Cortex of kidney (tissue), 1 donor: ENCODE measurements around the gene PPTC7.
"Not testable (repeated sequence)": the region's sequence is repeated elsewhere in the genome, so short reads cannot be mapped to it uniquely, and the experiment has no call there.

Experiments
- DNase-seq: peaks from one replicate; lab custom pipeline; 2025; lab: John Stamatoyannopoulos, UW

PPTC7 gene

DNA sequence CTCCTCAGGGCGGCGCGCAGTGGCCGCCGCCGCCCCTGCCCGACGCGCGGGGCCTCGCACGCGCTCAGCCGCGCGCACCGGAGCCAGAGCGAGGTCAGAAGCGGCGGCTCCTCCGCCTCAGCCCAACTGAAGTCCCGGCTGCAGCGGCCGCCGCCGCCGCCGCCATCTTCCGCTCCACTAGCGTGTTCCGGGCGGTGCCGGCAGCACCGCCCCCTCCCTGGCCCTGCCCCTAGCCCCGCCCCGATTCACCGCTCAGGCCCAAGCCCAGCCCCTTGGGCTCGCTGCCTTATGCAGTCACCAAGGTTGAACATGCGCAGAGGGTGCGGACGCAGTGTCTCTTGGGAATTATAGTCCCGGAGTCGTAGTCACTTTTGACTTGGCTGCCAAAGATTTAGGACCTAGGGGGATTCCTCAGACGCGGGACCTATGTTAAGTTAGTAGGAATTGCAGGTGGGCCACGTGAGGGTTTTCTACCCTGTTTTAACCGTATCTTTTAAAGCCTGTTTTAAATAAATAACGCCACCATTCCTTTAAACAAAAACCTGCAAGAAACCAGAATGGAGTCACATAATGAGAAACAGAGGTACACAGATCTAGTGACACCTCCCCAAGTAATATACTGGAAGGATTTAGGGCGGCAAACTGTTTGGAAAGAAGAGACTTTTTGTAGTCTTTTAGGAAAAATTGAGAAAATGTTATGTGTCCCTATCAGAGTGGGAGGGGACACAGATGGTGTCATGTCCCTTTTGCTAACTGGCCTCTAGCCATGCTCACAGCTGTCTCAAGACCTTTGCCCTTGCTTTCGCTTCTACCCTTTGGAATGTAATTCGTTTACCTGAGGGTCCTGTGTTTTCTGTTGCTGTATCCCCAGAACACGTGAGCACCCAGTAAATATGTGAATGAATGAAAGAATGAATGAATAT, at the start of gene PPTC7:
Gene PPTC7, minus strand, starts transcription at position 182 of the 923 bp plus-strand sequence. CDS start 287 bp downstream, outside the sequence.
- DNase-seq = peak; percentile 29

GRCh38 chr12:110627500-110628195, 44.5 kb upstream of the PPTC7 start:
- no peak for DNase-seq

DNA sequence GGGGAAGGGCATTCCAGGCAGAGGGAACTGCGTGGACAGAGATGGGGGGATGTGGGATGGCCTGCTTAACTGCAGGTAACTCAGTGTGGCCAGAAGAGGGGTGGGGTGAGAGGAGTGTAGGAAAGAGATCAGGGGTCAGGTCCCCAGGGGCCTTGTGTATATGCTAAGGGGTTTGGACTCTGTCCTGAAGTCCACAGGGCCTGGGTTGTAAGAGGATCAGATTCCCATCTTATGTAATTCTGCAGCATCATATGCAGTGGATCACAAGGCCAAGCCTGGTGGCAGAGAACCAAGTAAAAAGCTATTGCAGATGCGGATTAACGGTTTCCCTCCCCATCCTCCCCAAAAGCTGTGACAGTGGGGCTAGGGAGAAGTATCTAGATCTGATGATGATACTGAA, 39.5 kb upstream of the PPTC7 start:
- no peak for DNase-seq

- no peak for DNase-seq
Measured at GRCh38 chr12:110619534-110619953, 36.4 kb upstream of the PPTC7 start.

DNA sequence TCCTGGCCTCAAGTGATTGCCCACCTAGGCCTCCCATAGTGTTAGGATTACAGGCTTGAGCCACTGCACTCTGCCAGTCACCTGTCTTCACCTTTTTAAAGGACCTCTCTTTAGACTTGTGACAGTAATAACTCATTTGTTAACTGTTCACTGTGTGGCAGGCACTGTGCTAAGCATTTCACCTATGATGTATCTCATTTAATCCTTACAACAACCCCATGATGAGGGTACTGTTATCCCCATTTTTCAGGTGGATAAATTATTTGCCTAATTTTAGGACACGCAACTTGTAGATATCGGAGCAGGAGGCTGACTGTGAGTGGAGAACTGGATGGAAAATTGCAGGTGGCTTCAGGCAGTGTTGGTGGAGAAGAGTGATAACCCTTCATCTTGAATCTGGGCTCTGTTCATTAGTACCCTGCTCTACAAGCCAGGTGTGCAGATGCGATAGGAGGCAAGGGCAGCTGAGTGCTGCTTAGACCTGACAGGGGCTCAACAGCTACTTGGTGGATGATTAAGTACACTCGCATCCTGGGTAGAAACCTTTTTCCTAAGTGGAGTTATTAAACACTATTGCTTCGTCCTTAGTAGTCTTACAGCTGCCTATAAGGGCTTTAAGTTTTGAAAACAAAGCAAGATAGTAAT, 33.5 kb upstream of the PPTC7 start:
- DNase-seq = no peak

DNA sequence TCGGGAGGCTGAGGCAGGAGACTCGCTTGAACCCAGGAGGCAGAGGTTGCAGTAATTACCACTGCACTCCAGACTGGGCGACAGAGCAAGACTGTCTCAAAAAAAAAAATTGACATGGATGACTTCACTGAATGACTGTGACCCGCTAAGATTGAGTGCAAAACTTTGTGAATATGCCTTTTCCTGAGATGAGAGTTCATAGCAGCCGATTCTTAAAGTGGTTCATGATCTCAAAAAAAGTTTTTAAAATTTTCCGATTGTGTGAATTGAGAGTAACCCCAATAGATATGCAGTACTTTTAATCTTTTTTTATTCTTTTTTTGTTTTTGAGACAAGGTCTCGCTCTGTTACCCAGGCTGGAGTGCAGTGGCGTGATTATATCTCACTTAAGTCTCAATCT, 32.1 kb upstream of the PPTC7 start:
- DNase-seq = no peak

GRCh38 chr12:110613771-110614684, 30.9 kb upstream of the PPTC7 start, which contains the start of gene TCTN1:
TCTN1 (plus strand) TSS chr12:110614129; CDS start chr12:110614183, 54 bp downstream.
- DNase-seq = peak; percentile 92

DNA sequence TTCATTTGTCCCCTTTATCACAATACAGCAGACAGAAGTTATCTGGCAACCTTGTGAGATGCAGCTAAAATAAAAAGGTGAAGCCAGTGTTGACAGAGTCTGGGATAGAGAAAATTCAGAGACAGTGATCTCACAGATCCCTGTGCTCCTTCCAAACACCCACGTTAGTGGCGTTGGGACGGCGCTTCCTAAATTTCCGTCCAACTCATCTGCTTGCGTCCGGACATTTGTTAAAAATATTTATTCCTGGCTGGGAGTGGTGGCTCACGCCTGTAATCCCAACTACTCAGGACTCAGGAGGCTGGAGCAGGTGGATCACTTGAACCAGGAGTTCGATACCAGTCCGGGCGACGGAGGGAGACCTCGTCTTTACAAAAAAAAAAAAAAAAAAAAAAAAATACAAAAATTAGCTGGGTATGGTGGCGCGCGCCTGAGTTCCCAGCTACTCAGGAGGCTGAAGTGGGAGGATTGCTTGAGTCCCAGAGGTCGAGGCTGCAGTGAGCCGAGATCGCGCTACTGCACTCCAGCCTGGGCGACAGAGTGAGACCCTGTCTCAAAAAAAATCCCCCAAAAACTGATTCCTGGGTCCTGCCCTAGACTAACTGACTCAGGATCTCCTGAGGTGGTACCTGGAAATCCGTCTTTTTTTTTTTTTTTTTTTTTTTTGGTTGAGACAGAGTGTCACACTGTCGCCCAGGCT, 30.1 kb upstream of the PPTC7 start:
- DNase-seq = no peak

- DNase-seq = no peak
Measured at GRCh38 chr12:110606253-110606611, 23.1 kb upstream of the PPTC7 start.

DNA sequence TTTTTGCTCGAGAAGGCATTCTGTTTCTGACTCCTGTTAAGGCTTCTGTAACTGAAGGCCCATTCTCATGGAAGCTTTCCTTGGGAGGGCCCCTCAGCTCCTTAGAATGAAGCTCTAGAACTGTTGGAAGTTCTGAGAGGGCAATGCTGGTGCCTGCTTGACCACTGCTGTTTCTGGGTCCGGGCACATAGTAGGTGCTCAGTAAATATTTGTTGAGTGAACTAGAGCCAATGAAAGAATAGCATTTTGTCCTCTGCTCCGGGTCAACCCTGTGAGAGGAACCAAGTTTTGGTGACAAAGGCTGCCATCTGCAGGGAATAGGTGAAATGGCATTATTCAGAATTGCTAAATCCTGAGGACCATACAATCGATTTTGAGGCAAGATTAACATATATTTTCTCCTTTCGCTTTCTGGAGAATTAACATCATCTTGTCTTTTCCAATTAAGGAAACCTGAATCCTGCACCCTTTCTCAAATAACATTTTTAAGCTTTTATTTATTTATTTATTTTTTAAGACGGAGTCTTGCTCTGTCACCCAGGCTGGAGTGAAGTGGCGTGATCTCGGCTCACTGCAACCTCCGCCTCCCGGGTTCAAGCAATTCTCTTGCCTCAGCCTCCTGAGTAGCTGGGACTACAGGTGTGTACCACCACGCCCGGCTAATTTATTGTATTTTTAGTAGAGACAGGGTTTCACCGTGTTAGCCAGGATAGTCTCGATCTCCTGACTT, 19.1 kb upstream of the PPTC7 start:
- DNase-seq = not testable (repeated sequence)

DNA sequence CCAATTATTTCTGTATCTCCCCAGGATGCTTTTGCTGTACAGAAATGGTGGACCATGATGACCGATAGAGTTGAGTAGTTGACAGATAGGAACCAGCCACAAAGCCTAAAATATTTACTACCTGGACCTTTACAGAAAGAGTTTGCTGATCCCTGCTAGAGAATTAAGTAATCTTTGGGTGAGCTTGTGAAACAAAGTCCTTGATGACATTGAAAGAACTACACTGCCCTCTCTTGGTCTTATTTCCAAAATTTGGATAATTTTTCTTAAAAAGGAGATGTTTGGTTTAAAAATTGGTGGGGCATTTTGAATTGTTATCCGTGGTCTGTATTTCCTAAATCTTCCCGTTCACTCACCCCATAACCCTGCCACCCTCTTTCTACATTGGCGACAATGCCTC, 17.1 kb upstream of the PPTC7 start:
- DNase-seq = no peak

GRCh38 chr12:110599334-110599733, 16.2 kb upstream of the PPTC7 start:
- DNase-seq = no peak

GRCh38 chr12:110597885-110598284, 14.8 kb upstream of the PPTC7 start:
- no peak for DNase-seq

DNA sequence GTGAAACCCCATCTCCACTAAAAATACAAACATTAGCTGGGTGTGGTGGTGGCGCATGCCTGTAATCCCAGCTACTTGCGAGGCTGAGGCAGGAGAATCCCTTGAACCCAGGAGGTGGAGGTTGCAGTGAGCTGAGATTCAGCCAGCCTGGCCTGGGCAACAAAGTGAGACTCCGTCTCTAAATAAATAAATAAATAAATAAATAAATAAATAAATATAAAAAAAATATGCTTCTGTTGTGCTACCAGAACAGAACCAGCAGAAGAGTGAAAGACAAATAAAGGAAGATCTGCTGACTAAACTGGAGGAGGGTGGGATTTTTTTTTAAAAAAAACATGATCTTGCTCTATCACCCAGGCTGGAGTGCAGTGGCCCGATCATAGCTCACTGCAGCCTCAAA, 9.8 kb upstream of the PPTC7 start:
- not testable (repeated sequence) for DNase-seq

GRCh38 chr12:110592078-110592477, 9.0 kb upstream of the PPTC7 start:
- DNase-seq = no peak

- DNase-seq = no peak
Measured at GRCh38 chr12:110591451-110592051, 8.4 kb upstream of the PPTC7 start.

DNA sequence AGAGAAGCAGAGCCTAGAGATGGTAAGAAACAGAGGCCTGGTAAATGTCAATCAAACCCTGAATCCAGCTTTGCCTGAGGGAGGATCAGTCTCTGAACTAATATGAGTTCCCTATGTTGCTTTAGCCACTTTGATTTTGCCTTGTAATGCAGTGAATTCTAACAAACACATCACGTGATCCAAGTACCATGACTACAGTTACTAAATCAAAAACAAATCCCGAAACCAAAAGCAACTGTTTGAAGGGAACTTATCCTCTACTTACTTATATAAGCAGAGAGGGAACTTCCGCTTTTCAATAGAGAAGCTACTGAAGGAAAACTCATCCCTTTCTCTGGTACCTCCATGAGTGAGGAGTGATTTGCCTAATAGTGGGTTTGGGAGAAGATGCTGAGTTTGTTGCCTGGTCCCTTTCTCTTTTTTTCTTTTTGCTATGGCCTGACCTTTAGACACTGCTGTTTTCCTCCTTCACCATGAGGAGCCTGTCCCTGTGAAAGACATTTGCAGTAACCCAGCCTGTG, 7.7 kb upstream of the PPTC7 start:
- DNase-seq = no peak

DNA sequence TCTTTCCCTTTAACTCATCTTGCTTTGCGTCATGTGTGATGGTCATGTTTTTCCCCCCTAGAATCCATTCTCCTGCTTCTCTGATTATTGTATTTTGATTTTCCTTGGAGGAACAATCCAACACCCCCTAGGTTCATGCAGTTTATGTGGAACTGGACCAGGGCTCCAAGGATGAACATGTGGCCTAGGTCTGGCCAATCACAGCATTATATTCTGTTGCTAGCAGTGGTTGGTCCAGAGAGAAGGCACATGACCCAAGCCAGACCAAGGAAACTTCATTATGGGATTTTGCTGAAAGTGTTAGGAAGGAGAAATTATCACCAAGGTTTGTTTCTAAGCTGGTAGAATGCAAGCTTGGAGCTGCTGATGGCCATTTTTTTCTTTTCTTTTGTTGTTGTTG, 6.9 kb upstream of the PPTC7 start:
- no peak for DNase-seq

GRCh38 chr12:110587102-110587501, 4.0 kb upstream of the PPTC7 start:
- not testable (repeated sequence) for DNase-seq
